T-helper 2 cell treated with Interferon-gamma antibody and Interleukin-4, amounts not matched to agents 100 ng/mL and 5 ng/mL, for 36 hours (primary cell): Measurements from ENCODE around the gene SLC10A3. TPM values are rescaled to one million over a fixed set of nuclear protein-coding genes. Genes with fewer than 3 reads are reported as not detected.

Source experiments
- intact Hi-C: fragments of 100-400 bp; cut with micrococcal nuclease; formaldehyde crosslinking; loops from one replicate; pipeline ENCODE4 v1.15.1; 2023
- total RNA-seq: library from RNA; stranded (reverse); gene quantifications from 2 replicates; pipeline ENCODE4 v1.2.3, GENCODE V29; 2022

Gene SLC10A3
- 22.1 and 22.3 TPM in 2 replicates for total RNA-seq

GRCh38 chrX:154490414-154491083 is at the start of gene SLC10A3:
TSS of gene SLC10A3 (minus strand) at chrX:154490629. CDS start at chrX:154488940, 1,689 bp downstream.
- intact Hi-C loops: loop anchor here (1.0 to 5.0 kb wide), 6 partner anchors 11 to 93 kb away; partner anchors contain the start of genes ATP6AP1, FAM3A, IKBKG and LAGE3

DNA sequence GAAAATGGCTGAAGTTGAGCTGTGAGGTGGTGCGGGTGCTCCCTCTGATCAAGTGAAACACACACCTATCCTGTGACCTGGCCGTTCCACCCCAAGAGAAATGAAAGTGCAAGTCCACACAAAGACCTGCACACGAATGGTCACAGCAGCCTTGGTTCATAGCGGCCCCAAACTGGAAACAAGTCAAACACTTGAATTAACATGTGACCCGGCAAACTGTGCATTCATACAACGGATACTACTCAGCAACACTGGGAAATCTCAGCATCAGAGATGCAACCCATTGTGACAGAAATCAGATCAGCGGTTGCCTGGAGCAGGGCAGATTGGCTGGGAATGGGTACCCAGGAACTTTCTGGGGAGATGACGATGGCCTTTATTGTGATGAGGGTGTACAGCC is 48.6 kb upstream of the SLC10A3 start:
- intact Hi-C loops: no loop called here

GRCh38 chrX:154535892-154536291 is 45.5 kb upstream of the SLC10A3 start:
- intact Hi-C loops: no loop called here

GRCh38 chrX:154534526-154535322 is 44.3 kb upstream of the SLC10A3 start:
- intact Hi-C loops: no loop called here

DNA sequence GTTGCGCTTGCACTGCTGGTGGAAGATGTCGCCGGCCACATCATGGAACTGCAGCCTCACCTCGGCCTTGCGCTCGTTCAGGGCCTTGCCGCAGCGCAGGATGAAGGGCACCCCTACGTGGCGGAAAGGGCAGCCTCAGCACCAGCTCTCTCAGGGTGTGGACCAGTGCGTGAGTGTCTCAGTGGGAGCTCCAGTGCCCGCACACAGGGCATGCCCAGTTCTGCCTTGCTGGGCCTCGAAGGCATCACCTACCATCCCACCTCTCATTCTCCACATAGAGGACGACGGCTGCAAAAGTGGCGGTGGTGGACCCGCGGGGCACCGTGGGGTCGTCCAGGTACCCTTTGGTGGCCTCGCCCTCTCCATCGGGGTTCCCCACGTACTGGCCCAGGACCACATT is 42.3 kb upstream of the SLC10A3 start:
- intact Hi-C loops: no loop called here

DNA sequence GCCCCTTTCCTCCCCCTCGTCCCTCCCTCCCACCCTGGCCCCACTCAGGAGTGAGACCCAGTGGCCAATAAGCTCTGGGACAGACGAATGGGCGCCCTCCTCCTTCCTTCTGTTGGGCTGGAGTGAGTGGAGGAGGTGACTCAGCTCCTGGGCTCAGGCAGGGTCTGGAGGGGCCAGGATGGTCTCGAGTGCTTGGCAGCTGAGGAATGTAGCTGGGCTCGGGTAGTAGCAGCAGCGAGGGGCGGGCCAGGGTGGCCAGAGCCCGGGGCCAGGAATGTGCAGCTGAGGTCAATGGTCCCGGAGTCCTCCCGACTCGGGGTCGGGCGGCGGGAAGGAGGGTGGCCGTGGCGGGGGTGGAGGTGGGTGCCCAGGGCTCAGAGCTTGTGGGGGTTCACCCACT is 41.2 kb upstream of the SLC10A3 start:
- intact Hi-C loops: no loop called here

- intact Hi-C loops: no loop called here
These were observed 39.9 kb upstream of the SLC10A3 start for GRCh38 chrX:154530286-154530685.

DNA sequence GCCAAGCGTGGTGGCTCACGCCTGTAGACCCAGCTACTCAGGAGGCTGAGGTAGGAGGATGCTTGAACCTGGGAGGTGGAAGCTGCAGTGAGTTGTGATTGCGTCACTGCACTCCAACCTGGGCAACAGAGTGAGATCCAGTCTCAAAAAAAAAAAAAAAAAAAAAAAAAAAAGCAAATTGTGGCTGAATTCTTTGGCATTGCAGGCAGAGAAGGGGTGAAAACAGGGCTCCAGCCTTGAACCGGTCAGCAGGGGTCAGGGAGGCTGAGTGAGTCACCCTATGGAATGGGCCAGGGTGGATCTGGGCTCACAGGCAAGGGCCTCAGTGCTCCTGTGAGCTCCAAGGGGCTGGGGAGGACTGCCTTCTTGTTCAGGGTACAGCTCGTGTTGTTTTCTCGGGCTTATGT is 38.8 kb upstream of the SLC10A3 start:
- intact Hi-C loops: no loop called here

- intact Hi-C loops: no loop called here
These were observed 36.7 kb upstream of the SLC10A3 start for GRCh38 chrX:154526901-154527675.

DNA sequence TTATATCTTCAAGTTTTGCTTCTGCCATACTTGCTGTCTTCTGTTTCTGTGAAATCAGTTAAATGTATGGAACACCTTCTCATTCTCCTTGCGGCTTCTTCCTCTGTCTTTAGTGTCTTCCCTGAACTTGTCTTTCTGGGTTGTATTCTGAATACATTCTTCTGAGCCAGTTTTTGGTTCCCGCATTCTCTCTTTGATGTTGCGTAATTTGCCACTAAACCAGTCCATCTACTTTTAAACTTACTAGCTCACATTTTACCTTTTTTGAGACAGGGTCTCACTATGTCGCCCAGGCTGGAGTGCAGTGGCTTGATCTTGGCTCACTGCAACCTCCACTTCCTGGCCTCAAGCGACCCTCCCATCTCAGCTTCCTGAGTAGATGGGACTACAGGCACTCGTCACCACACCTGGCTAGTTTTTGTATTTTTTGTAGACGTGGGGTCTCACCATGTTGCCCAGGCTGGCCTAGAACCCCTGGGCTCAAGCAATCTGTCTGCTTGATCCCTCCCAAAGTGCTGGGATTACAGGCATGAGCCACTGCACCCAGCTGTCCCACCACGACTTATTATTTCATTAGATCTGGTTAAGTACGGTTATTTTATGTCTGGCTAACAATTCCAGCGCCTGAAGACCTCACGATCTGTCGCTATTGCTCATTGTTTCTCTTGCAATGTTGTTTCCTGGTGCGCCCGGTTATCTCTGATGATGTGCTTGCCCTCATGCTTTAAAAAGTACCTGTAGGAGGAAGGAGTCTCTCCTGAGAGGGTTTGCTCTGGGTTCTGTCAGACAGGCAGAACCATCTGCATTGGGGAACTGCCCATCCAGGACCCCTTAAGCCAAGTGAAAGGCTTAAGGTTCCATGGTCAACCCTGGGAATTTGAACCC is 35.4 kb upstream of the SLC10A3 start:
- intact Hi-C loops: no loop called here

GRCh38 chrX:154519389-154519788 is 29.0 kb upstream of the SLC10A3 start:
- intact Hi-C loops: loop anchor here (5.0 kb wide), 1 partner anchor 122 kb away; the partner anchor contains the start of gene RPL10

- intact Hi-C loops: loop anchor here (2.0 to 5.0 kb wide), 2 partner anchors 104 to 120 kb away; partner anchors contain the start of gene RPL10
These were observed 26.8 kb upstream of the SLC10A3 start for GRCh38 chrX:154517101-154517781.

GRCh38 chrX:154516656-154517100 is 26.2 kb upstream of the SLC10A3 start:
- intact Hi-C loops: loop anchor here (1.0 to 5.0 kb wide), 4 partner anchors 26 to 119 kb away; partner anchors contain the start of genes IKBKG, RPL10 and SLC10A3

GRCh38 chrX:154515966-154516655 is 25.7 kb upstream of the SLC10A3 start, which contains the start of gene FAM3A:
TSS of gene FAM3A (minus strand) at chrX:154516232. CDS start at chrX:154515772, 460 bp downstream.
- intact Hi-C loops: loop anchor here (1.0 to 5.0 kb wide), 4 partner anchors 26 to 119 kb away; partner anchors contain the start of genes IKBKG, RPL10 and SLC10A3

DNA sequence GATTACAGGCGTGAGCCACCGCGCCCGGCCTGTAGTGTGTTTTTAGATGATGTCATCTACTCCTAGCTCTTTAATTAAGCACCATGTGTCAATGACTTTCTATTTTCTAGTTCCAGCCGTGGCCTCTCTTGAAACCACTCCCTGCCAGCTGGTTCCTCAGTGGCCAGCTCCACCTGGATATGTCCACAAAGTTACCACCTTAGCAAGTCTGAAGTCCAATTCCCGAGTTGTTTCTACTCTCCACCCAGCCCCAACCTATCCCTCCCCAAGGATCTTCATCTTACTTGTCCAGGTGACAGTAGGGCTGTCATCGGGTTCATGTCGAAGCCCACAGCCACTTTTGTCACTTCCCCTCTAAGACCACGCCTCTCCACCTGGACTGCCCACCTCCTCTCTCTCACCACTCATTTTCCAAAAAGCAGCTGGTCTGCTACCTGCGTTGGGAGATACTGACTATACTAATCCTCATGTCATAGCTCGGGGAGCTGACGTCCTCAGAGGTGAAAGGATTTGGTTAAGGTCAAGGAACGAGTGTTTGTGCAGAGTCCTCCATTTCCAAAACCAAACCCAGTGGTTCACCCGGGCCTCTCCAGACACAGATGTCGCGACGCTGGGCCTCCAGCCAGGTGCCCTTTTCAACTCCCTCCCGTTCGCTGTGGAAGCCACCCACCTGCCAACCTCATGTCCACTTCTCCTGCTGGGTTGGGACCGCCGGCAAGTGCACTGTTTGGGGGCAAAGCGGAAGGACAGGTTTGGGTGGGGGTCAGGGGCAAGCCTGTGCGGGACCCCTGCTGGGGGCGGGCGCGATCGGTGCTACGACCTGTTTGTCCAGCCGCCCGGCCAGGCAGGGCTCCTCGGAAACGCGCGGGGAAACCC is 24.9 kb upstream of the SLC10A3 start:
- intact Hi-C loops: loop anchor here (5.0 kb wide), 1 partner anchor 118 kb away; the partner anchor contains the start of gene RPL10

GRCh38 chrX:154513716-154514115 is 23.3 kb upstream of the SLC10A3 start:
- intact Hi-C loops: no loop called here

- intact Hi-C loops: no loop called here
These were observed 22.6 kb upstream of the SLC10A3 start for GRCh38 chrX:154512879-154513553.
